Measurements from ENCODE around the gene SOHLH1.

DNA sequence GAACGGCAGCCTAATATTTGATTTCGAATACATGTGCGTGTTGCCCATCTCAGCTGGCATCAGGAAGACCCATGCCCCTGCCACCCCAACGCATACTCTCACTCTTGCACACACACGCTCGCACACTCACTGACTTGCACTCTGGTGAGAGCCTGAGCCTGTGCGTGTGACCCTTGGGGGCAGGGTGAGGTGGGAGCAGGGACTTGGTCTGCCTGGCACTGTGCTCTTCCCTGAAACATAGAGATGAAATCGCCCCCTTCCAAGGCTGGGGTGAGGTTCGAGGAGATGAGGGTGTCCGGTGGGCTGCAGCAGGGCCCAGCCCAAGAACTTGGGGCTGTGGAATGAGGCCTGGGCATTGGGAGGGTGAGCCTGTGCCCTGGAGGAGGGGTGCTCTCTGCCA lies 35.0 kb downstream of the SOHLH1 start:
- TF ChIP-seq, protein P1, sequence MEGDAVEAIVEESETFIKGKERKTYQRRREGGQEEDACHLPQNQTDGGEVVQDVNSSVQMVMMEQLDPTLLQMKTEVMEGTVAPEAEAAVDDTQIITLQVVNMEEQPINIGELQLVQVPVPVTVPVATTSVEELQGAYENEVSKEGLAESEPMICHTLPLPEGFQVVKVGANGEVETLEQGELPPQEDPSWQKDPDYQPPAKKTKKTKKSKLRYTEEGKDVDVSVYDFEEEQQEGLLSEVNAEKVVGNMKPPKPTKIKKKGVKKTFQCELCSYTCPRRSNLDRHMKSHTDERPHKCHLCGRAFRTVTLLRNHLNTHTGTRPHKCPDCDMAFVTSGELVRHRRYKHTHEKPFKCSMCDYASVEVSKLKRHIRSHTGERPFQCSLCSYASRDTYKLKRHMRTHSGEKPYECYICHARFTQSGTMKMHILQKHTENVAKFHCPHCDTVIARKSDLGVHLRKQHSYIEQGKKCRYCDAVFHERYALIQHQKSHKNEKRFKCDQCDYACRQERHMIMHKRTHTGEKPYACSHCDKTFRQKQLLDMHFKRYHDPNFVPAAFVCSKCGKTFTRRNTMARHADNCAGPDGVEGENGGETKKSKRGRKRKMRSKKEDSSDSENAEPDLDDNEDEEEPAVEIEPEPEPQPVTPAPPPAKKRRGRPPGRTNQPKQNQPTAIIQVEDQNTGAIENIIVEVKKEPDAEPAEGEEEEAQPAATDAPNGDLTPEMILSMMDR (IDR thresholded peaks at IDR 0.05) = no peak
- TF ChIP-seq POLR2A (IDR thresholded peaks at IDR 0.05) (no peak), EP300 (IDR thresholded peaks at IDR 0.05) (no peak)

All from sigmoid colon (tissue), 4 donors.